ENCODE measurements around the gene RC3H1.

GRCh38 chr1:174040387-174040786 lies 18.2 kb upstream of the RC3H1 start:
- TF ChIP-seq CTCF (IDR thresholded peaks at IDR 0.05 in 2 of 3, conservative IDR thresholded peaks at IDR 0.05 in 1 of 3; ENCODE audit: control insufficient read depth in 2 of 3, extremely low read depth in 1 of 3, insufficient read depth in 1 of 3, low read depth in 3 of 3, low read length in 3 of 3) = no peak
- no peak for TF ChIP-seq PAX8 (IDR thresholded peaks at IDR 0.05)
- no peak for TF ChIP-seq CBFB (IDR thresholded peaks at IDR 0.05; ENCODE audit: low read depth)
- no peak for TF ChIP-seq TBL1XR1 (IDR thresholded peaks at IDR 0.05; ENCODE audit: low read depth, low read length)
- no peak for TF ChIP-seq CHD4 (IDR thresholded peaks at IDR 0.05)
- no peak for TF ChIP-seq FOXK2 (IDR thresholded peaks at IDR 0.05)
- TF ChIP-seq REST (IDR thresholded peaks at IDR 0.05; ENCODE audit: low read depth, low read length) = no peak
